SH-SY5Y (cell line): ENCODE measurements around the gene CDK12.

Experiments
- GATA2 ChIP-seq: IDR thresholded peaks from 2 replicates; pipeline ENCODE4 v1.6.1; 2011; ENCODE audit warnings: mild to moderate bottlenecking, low read depth, low read length
- GATA3 ChIP-seq: IDR thresholded peaks from 2 replicates; pipeline ENCODE4 v1.6.1; 2011; ENCODE audit warnings: low read depth, mild to moderate bottlenecking, low read length, moderate library complexity

- TF ChIP-seq GATA2 (no peak), GATA3 (no peak)
These were observed 94.1 kb downstream of the CDK12 start for GRCh38 chr17:39555368-39555767.
